ENCODE measurements around the gene SCG2.
"Not testable (repeated sequence)": the region's sequence is repeated elsewhere in the genome, so short reads cannot be mapped to it uniquely, and the experiment has no call there.

The SCG2 gene

DNA sequence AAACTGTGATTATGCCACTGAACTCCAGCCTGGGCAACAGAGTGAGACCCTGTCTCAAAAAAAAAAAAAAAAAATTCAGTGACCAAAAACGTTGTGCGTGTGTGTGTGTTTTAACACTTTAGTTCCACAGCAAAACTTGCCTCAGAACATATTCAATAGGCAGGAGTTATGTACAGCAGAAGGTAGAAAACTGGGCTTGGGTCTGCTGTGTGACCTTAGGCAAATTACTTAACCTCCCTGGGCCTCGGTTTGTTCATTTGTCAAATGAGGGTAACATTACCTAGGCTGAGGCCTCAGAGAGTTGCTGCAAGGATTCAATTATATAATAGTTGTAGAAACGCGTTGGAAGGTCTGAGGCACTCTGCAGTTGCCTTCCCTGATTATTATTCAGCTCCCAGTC, 10.3 kb upstream of the SCG2 start:
- no peak for DNase-seq

DNA sequence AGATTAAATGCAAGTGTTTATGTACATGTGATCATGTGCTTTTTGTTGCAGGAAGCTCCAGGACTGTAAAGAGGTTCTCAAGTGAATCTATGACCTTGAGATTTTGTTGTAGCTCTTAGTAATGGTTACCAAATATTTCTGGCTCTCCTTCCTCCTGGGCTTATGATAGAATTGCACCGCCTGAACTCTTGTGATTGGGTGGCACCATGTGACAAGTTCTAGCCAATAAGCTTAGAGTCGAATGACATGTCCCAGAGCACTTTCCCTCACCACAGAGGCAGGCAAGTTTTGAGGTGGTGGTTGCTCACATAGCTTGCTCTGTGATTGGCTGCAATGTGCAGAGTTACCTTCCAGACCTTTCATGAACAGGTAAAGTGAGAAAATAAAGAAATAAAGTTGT, 8.9 kb upstream of the SCG2 start:
- DNase-seq: no peak

DNA sequence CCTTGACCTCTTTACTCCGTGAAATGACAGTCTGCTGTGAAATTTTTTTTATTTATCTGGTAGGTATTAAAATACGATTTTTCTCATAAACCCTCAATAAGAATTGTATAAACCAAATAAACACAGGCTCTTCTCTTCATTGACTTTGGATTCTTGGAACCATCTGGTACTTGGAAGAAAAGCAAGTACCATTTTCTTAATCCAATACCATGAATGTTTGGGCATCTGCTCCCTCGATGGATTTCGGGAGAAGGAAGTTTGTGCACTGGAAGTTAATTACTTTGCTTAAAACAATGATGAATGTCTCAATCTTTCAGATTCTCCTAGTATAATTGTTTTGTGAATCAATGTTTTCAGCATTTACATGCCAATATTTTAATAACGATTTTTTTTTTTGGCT, 5.3 kb upstream of the SCG2 start:
- DNase-seq: peak; percentile 13

DNA sequence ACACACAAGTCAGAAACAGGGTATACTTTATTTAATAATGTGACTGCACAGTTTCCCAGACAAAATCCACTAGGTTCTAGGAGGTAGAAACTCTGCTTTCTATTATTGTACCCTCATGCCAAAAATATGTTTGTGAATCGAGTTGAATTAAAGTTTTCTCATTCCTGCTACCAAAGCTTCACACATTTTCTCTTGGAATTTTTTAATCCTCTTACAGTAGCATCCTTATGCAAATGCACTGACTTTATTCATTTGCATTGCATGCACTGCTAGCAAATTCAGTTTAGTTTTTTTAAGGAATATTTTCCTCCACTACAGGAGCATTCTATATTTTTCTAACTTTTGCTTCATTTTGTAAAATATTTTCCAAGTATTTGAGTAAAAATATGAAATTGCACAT, 4.8 kb upstream of the SCG2 start:
- no peak for DNase-seq

DNA sequence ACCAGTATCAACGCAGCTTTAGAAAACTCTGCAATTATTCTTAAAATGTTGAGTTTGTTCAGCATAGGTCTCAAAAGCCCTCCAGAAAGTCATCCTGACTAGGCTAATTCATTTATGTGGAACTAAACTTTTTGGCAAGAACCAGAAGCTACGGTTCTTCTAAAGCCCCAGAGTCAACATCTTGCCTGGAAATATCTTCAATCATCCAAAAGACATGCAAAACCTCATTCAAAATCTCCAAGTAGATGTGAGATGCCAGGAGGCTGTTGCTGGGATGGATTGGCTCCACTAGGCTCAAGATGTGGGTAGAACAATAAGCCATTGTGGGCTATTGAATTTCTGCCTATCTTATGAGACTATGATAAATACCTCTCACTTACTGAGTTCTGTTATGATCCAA, 2.1 kb upstream of the SCG2 start:
- peak; percentile 10 for DNase-seq

DNA sequence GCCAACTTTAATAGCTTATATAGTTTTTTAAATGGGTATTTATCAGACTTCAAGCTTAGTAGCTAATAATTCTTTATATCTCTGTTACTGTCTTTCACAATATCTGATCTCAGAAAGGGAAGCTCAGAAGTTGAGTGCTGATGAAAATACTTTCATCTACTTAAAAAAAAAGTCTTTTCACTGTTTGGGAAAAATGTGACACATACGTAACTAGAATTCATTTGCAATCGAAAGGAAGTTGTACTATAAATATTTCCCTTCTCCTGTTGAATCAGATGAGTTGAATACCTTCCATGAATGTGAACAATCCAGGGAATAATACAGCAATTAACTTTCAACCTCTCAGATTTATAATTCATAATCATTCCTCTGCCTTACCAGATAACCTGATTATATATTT, 811 bp upstream of the SCG2 start:
- no peak for DNase-seq

DNA sequence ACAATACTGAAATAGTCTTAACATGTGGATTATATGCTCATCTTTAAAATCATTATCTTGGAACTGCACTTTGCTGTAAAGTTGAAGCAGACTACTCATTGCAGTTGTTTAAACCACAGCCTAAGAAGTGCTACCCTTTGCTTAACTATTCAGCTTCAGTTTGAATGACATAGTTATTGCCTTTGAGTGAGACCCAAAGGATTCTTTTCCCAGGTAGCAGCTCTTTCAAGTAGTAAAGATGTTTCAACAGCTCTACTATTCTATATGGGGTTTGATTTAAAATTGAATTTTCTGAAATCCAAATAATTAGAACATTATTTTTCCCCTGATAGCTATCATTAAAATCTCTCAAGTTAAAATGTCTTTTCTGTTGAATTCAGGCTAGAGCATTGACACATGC, 1.1 kb downstream of the SCG2 start:
- no peak for DNase-seq

DNA sequence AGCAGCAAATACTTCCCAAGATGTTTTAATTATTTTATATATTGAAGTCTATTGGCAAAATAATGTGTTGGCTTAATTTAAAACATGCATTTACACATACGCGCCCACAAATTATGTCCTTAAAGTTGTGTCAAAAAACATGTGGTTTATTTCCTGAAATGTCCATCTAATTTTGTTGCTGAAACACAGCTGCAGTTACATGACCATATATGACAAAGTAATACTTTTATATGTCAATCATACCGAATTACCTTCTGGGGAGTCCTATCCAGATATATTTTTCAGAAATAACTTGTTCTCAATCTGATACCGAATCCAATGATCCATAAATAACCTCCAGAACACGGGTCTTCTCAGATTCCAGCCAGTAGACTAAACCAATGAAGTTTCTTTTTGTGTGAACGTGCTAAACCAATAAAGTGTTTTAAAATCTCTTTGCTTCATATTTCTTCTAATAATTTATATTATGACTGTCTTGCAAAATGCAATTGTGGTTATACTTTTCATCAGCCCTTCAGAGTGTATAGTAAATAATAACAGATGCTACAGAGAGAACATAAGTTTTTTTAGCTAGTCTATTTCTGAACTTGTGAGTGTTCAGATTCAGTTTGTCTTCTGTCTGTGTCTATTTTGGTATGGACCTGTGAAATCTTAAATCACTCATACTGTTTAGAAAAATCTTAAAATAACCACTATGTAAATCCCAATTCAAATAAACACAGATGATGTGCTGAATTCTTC, 2.4 kb downstream of the SCG2 start:
- no peak for DNase-seq

DNA sequence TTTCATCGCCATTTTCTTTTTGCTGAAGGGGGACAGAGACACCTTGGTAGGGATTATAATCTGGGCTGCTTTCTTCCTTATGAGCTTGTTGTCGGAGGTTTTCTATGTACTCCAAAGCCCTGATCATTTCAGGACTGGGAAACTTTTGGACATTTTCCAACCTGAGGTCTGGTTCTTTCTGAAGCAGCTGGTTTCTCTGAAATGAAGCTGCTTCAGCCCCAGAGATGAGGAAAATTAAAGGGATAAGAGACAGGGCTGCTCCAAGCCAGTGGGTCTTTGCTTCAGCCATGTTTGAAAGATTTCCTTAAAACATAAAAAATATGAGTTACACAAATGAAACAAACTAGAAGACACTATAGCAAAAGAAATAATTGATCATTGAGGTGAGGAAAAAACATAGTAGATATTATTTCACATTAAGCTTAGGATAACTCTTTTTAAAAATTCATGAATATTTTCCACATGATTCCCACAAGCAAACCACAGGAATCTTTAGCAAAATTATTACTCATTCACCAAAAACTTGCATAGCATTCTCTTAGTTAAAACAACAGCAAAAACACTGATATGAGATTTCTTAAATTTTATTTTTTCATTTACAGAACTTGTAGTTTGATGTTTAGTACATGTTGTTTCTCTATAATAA, 3.0 kb downstream of the SCG2 start:
- DNase-seq: peak; percentile 40

DNA sequence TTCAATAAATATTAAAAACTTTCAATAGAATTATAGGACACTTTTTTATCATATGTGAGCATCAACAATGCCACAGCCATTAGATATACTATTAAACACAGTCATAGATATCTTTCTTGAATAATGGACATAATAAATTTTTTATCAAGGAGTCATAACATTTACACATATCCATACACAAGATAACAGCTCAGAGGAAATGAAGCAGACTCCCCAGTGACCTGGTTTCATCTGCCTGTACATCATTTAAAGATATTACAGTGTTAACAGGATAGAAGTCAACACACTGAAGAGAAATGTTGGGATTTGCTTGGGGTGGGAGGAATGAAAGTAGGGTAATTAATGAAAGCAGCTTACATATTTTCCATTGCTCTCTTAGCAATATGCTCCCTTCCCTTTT, 5.1 kb downstream of the SCG2 start:
- DNase-seq: no peak

DNA sequence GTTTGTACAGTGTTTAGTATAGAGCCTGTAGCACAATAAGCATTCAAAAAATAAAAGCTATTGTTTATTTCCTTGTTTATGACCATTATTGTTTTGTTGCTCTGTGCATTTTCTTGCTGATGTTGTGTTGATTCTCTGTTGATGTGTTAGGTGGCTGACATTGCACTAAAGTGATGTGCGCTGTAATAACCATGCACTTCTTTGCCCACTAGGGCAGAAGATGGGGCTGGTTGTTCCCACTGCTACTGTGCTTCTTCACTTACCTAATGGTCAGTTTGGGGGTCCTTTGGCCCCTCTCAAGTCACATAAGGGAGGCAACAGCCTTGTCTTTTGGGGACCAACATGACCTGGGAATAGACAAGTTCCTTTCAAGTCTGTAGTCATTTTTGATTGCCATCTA, 6.0 kb downstream of the SCG2 start:
- no peak for DNase-seq

DNA sequence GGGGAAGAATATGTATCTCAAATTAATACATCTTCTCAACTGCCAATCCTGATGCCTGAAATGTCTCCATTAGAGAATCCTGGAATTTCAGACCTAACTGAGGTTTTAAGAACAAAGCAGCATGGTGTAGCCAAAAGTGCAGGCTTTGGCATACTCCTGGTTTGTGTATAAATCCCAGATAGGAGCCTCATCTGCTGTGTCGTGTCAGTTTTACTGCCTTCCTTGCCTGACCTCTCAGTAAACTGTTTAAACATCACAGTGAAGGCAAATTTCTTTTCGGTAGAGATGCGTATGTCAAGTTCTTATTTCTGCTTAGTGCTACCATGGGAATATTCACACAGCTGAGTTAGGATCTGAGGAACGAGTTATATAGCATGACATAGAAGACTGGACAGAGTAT, 7.3 kb downstream of the SCG2 start:
- no peak for DNase-seq

DNA sequence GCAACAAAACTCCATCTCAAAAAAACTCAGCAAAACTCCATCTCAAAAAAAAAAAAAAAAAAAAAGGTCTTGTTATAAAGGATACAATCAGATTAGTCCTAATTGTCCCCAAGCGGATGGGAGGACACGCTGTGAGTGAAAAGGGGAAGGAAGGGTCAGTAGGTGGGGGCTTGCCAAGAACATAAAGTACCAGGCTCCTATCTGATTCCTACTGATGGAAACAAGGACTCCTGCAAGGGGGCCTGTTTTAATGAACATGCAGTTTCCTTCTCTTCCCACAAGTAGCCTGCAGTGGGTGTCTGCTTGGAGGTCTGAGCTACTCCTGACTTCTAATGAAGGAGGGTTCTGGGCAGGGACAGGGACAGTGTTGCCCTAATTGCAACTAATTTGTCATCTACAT, 7.9 kb downstream of the SCG2 start:
- no peak for DNase-seq

DNA sequence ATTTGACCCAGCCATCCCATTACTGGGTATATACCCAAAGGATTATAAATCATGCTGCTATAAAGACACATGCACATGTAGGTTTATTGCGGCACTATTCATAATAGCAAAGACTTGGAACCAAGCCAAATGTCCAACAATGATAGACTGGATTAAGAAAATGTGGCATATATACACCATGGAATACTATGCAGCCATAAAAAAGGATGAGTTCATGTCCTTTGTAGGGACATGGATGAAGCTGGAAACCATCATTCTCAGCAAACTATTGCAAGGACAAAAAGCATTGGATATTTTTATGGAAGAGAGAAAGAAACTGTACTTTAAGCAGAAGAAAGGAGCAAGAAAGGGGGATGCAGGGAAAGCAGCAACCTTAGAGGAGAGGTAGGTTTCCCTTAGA, 9.5 kb downstream of the SCG2 start:
- DNase-seq: not testable (repeated sequence)

DNA sequence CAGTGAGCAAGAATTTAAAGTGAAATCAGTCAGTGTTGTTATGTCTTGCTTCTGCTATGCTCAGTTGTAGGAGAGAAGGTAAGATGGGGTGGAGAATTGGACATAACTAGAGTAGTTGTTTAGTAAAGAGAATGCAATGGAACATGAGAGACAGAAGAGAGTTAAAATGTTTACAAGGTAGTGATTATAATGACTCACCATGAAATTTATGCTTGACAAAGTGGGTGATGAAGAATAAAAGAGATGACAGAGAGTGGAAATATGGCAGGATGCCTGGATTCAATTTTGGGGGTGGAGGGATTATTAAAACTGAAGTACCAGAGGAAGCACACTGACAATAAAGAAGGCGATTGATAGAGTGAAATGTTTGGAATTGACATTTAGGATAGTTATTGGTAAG, 10.6 kb downstream of the SCG2 start:
- peak; percentile 16 for DNase-seq

DNA sequence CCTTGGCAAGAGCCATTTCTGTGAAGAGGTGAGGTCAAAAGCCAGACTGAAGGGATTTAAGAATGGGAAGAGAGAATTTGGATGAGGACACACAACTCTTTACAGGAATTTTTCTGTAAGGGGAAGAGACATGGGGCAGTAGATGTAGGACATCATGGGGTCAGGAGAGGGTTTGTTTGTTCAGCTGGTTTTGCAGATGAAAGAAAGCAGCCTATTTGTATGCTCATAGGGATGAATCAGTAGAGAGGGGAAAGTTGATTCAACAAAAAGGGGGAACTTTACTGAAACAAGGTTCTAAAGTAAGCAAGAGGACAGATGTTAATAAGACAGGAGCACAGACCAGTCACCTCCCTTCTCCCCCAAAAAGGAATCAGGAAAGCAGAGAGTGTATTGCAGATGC, 11.2 kb downstream of the SCG2 start:
- no peak for DNase-seq

DNA sequence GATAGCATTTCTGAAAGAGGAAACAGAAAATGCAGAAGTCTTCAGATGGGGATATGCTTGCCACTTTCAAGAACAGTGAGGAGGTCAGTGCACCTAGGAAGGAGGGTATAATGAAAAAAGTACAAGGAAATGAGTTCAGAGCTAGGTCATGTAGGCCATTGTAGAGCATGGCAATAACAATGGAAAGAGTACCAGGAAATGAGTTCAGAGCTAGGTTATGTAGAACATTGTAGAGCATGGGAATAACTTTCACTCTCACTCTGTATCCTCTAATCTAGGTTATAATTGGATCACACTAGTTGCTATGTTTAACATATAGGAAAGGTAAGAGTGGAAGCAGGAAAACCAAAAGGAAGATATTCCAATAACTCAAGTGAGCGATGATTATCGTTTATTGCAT, 12.3 kb downstream of the SCG2 start:
- no peak for DNase-seq

DNA sequence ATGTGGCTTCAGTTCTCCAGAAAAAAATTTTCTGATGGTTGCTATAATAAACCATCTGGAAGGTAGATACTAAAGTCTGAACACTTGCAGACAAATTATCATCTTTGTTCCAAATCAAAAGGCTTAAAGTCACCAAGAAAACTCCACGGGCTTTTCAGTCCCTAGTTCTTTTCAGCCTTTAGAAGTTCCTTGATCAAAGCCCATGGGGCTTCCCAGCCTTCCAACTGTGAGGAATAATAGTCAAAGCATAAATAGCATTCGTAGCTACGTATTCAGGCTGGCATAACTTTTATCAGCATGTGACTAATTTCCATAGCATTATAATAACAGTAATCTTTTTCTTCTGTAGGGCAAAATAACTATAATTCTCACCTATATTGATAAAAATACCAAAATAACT, 13.9 kb downstream of the SCG2 start:
- DNase-seq: no peak

DNA sequence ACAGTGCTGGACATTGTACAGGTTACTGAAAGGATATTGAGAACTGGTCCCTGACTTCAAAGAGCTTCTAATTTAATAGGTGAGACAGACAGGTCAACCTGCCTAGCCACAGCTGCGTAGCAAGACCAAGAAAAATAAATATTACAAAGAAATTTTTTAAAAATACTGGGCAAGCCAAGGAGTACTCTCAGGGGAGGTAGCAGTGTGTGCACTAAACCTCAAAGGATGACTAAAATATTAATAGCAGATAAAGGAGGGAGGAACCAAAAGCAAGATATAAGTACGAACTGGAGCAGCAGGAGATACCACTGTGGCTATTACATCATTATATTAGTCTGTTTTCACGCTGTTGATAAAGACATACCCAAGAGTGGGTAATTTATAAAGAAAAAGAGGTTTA, 14.9 kb downstream of the SCG2 start:
- no peak for DNase-seq

DNA sequence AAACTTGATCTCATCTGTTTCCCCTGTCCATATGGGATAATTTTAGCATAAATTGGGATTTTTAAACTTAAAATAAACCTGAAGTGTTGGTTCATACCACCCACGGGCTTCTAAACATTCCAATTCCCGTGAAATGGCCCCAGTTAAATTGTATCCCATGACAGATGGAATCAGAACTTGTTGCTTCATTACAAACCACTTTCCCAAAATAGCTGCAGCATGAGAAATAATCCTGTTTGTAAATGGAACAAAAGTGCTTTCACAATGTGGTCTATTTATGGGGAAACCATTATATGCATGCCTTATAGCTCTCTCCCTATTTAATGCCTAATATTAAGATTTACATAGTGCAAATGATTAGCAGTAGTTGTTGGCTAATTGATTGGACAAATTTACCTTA, 15.9 kb downstream of the SCG2 start:
- DNase-seq: no peak

DNA sequence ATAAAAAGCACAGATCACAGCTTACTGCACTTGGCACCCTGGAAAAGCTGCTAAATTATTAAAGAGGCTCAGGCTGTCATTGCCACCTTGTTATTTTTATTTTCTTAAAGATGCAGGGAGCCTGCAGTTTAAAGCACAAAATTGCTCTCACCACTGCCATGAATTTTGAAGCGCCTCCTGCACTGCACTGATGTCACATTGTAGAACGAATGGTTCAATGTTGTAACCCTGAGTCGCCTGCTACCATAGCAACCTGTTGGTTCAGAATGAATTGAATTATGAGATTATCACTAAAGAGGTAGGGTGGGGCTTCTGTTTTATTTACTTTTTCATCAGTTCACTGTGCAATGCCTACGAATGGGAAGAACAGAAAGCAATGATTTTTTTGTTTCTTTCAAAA, 16.5 kb downstream of the SCG2 start:
- peak; percentile 28 for DNase-seq

DNA sequence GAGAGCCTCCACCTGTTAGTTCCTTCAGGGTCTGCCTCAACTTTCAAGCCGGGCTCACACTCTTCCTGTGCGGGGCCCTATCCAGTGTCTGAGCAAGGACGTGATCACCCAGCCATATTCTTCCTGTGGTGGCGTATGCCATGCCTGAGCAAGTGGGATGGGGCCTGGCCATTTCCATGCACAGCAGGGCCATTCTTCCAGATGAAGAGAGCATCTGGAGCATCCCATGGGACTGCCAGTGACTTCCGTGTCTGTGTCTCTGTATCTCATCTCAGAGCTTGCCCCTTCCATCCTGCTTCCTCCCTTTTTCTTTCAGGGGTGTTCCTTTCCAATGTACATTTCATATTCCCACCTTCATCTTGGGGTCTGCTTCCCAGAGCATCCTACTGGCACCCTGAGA, 20.2 kb downstream of the SCG2 start:
- no peak for DNase-seq

DNA sequence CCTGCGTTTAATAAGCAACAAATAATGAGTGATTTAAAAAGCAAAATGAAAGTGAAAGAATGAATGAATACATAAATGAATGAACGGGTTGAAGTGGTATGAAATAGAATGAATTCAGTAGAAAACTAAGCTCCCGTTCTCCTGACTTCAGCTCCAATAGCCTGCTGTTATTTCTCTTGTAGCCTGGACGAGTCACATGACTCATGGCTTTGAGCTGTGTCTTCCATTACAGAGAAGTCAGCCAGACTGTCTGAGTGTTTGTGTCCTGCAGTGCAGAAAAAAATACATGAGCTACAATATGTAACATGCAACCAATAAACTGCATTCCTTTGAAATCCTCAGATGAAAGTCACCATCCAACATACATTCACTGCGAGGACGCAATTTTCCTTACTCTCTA, 21.2 kb downstream of the SCG2 start:
- no peak for DNase-seq

DNA sequence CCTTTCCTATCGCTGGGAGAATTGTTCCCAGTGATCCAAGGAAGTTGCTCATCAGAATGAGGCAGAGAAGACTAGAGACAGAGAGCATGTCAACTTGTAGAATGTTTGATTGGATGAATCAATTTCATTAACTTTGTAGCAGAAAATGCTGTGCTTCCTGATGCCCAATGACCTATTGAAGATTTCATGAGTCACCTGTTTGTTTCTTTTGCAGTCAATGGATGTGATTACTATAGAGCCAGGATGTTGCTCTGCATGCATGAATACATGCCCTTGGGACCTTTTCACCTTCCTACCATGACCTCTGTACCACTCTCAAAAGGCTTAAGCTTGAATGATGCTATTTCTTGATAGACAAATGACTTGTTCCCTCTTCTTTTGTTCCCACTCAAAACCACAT, 23.3 kb downstream of the SCG2 start:
- no peak for DNase-seq

DNA sequence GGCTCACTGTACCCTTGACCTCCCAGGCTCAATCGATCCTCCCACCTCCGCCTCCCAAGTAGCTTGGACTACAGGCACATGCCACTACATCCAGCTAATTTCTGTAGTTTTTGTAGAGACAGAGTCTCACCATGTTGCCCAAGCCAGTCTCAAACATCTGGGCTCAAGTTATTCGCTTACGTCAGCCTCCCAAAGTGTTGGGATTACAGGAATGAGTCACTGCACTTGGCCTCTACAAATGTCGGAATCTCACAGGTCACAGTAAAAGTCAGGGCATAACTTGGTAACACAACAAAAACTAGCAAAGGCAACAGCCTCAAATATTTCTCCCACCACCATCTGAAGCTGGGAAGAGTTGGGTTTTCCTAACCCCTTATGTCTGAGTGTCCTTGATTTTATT, 25.3 kb downstream of the SCG2 start:
- peak; percentile 29 for DNase-seq

Data from NCI-H446 treated with DMSO at 0.1 percent for 48 hours (cell line).